Caco-2 (cell line): Measurements from ENCODE around the gene PCSK5. TPM values are rescaled to one million over a fixed set of nuclear protein-coding genes. Genes with fewer than 3 reads are reported as not detected.

ENCODE experiments used
- BruUV-seq: library from RNA; stranded (reverse); fragments of 400-500 nt; replicated peaks from 2 replicates; lab custom pipeline; 2021; lab: Mats Ljungman, UMichigan
- CTCF ChIA-PET: fragments of 300-600 bp; sonication (Branson Sonifier 250); formaldehyde crosslinking; loops from one replicate; lab custom pipeline; 2022; ENCODE audit warnings: antibody characterized with exemption; lab: Charles Lee
- POLR2A ChIA-PET: fragments of 300-600 bp; sonication (Branson Sonifier 250); formaldehyde crosslinking; loops from one replicate; lab custom pipeline; 2022; ENCODE audit warnings: antibody characterized with exemption; lab: Charles Lee
- DNase-seq, 2 experiments: peaks; one replicate each; pipeline versions ENCODE4 v3.0.0 to v3.0.0-alpha.2; 2020 to 2022
- H3K27me3 ChIP-seq: replicated peaks from 2 replicates; pipeline ENCODE4 v1.6.0; 2011; ENCODE audit warnings: low read length; ENCODE audit not compliant: control insufficient read depth, insufficient read depth
- H3K36me3 ChIP-seq: 2 replicates; pipeline ENCODE4 v1.5.1; 2011; ENCODE audit warnings: low read length; ENCODE audit not compliant: control insufficient read depth, insufficient read depth
- H3K4me1 ChIP-seq: fragments of 250-450 bp; sonication (Bioruptor Pico); 2 replicates; pipeline ENCODE4 v1.5.1; 2020; ENCODE audit warnings: mild to moderate bottlenecking
- H3K4me3 ChIP-seq: 2 replicates; pipeline ENCODE4 v1.5.1; 2011; ENCODE audit warnings: low read depth, mild to moderate bottlenecking, control low read depth, low read length
- H3K9me3 ChIP-seq: fragments of 250-450 bp; sonication (Bioruptor Pico); 2 replicates; pipeline ENCODE4 v1.5.1; 2020; ENCODE audit warnings: mild to moderate bottlenecking, moderate library complexity
- H3K27ac Mint-ChIP-seq: one replicate; pipeline ENCODE4 v1.8.0; 2022; ENCODE audit warnings: mixed read lengths; ENCODE audit not compliant: unreplicated experiment
- H3K27me3 Mint-ChIP-seq: one replicate; pipeline ENCODE4 v1.8.0; 2022; ENCODE audit warnings: mixed read lengths; ENCODE audit not compliant: insufficient read depth, unreplicated experiment
- H3K36me3 Mint-ChIP-seq: one replicate; pipeline ENCODE4 v1.8.0; 2022; ENCODE audit warnings: mild to moderate bottlenecking, mixed read lengths; ENCODE audit not compliant: insufficient read depth, unreplicated experiment
- H3K4me1 Mint-ChIP-seq: one replicate; pipeline ENCODE4 v1.8.0; 2022; ENCODE audit warnings: low read depth, mixed read lengths; ENCODE audit not compliant: unreplicated experiment
- H3K4me3 Mint-ChIP-seq: one replicate; pipeline ENCODE4 v1.8.0; 2022; ENCODE audit warnings: mild to moderate bottlenecking, moderate library complexity, mixed read lengths; ENCODE audit not compliant: unreplicated experiment
- H3K9me3 Mint-ChIP-seq: one replicate; pipeline ENCODE4 v1.8.0; 2022; ENCODE audit warnings: mixed read lengths; ENCODE audit not compliant: unreplicated experiment
- intact Hi-C: fragments of 100-400 bp; cut with micrococcal nuclease; formaldehyde crosslinking; loops from one replicate; pipeline ENCODE4 v1.10.0; 2022; ENCODE audit not compliant: unreplicated experiment
- total RNA-seq: library from RNA; stranded (reverse); gene quantifications from 2 replicates; pipeline ENCODE4 v1.2.3, GENCODE V29; 2022
- TF ChIP-seq, protein P1 (sequence below), 2 experiments: fragments of 200-600 bp in 1 of 2; IDR thresholded peaks; 1 replicate in 1 of 2; 2 replicates in 1 of 2; pipeline versions ENCODE4 v1.5.1 to v1.8.0; 2011 to 2022; ENCODE audit warnings: antibody characterized with exemption in 1 of 2, control low read depth in 1 of 2, inconsistent platforms in 1 of 2, low read depth in 1 of 2, low read length in 1 of 2, mild to moderate bottlenecking in 1 of 2, moderate library complexity in 1 of 2; ENCODE audit not compliant: insufficient read depth in 1 of 2, severe bottlenecking in 1 of 2, unreplicated experiment in 1 of 2

Gene PCSK5
- total RNA-seq, 1 experiment from 2014 or later: 10.9 TPM

DNA sequence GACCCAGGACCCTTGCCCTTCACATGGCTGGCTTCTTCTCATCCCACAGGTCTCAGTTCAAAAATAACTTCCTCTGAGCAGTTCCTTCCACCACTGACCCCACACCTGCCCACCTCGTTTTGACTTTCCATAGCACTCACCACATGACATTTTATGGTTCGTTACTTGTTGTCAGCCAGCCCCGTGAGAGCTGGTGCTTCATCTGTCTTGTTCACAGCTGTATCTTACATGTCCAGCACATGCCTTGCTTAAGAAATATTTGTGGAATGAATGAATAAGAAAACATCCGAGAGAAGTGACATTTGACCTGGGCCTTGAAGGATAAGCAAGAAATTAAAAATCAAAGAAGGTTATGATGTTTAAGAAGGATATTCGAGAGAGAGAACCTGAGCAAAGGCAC, 309.8 kb downstream of the PCSK5 start:
- Mint-ChIP-seq H3K27ac (no peak overlapping the region), H3K4me3 (no peak overlapping the region), H3K9me3 (no peaks in the 10 kb centered on the region), H3K4me1 (no peaks in the 10 kb centered on the region), H3K27me3 (no peaks in the 10 kb centered on the region), H3K36me3 (peaks cover 6% of the 10 kb centered on the region)
- no peak for DNase-seq
- no peaks in the 10 kb centered on the region for H3K4me1 ChIP-seq
- TF ChIP-seq, protein P1, sequence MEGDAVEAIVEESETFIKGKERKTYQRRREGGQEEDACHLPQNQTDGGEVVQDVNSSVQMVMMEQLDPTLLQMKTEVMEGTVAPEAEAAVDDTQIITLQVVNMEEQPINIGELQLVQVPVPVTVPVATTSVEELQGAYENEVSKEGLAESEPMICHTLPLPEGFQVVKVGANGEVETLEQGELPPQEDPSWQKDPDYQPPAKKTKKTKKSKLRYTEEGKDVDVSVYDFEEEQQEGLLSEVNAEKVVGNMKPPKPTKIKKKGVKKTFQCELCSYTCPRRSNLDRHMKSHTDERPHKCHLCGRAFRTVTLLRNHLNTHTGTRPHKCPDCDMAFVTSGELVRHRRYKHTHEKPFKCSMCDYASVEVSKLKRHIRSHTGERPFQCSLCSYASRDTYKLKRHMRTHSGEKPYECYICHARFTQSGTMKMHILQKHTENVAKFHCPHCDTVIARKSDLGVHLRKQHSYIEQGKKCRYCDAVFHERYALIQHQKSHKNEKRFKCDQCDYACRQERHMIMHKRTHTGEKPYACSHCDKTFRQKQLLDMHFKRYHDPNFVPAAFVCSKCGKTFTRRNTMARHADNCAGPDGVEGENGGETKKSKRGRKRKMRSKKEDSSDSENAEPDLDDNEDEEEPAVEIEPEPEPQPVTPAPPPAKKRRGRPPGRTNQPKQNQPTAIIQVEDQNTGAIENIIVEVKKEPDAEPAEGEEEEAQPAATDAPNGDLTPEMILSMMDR (IDR thresholded peaks at IDR 0.05; ENCODE audit: insufficient read depth in 1 of 2, low read depth in 1 of 2, low read length in 1 of 2, severe bottlenecking in 1 of 2, unreplicated experiment in 1 of 2): no peak
- H3K27me3 ChIP-seq: no peaks in the 10 kb centered on the region
- no peaks in the 10 kb centered on the region for H3K36me3 ChIP-seq
- BruUV-seq: no TSS peak
- no peaks in the 10 kb centered on the region for H3K9me3 ChIP-seq
- POLR2A ChIA-PET: no interaction called here
- no peak overlapping the region for H3K4me3 ChIP-seq
- intact Hi-C loops: no loop called here
- CTCF ChIA-PET: no interaction called here

DNA sequence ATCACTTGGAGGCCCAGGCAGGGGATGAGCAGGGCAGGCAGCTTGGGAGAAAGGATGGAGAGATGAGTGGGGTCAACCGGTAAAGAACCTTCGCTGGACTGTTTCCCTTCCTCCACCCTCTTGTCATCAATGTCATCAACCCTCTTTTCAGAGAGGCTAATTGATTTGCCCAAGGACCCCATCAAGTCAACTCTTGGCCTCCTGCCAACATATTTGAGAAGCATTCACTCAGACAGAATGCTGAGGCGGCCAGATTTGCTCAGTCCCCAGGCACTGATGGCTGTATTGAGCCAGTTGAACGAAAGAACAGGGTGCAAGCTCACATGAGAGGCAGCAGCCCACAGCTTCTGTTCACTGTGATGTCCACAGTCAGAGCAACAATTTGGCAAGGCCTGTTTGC, 310.3 kb downstream of the PCSK5 start:
- Mint-ChIP-seq H3K36me3 (peaks cover 6% of the 10 kb centered on the region), H3K4me3 (no peak overlapping the region), H3K4me1 (no peaks in the 10 kb centered on the region), H3K27ac (no peak overlapping the region), H3K27me3 (no peaks in the 10 kb centered on the region), H3K9me3 (no peaks in the 10 kb centered on the region)
- Histone ChIP-seq H3K4me1 (no peaks in the 10 kb centered on the region), H3K36me3 (no peaks in the 10 kb centered on the region), H3K27me3 (no peaks in the 10 kb centered on the region), H3K4me3 (no peak overlapping the region), H3K9me3 (no peaks in the 10 kb centered on the region)
- intact Hi-C loops: no loop called here
- TF ChIP-seq, protein P1 (IDR thresholded peaks at IDR 0.05; ENCODE audit: insufficient read depth in 1 of 2, low read depth in 1 of 2, low read length in 1 of 2, severe bottlenecking in 1 of 2, unreplicated experiment in 1 of 2): no peak
- ChIA-PET POLR2A (no interaction called here), CTCF (no interaction called here)
- DNase-seq: no peak
- no TSS peak for BruUV-seq

DNA sequence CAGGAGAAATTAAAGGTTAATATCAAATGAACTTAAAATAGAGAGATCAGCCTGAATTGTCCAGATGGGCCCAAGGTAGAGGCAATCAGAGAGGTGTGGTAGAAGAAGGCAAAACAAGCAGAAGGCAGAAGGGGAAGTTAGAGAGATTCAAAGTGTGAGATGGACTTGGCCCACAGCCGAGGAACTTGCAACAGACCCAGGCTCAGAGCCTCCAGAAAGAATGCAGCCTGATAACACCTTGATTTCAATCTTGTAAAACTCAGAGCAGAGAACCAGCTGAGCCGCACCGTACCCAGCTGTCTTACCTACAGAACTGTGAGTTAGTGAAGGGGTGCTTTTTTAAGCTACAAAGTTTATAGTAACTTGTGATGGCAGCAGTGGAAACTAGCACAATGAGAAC, 312.9 kb downstream of the PCSK5 start:
- Mint-ChIP-seq H3K36me3 (peaks cover 6% of the 10 kb centered on the region), H3K4me1 (no peaks in the 10 kb centered on the region), H3K27me3 (no peaks in the 10 kb centered on the region), H3K27ac (no peak overlapping the region), H3K4me3 (no peak overlapping the region), H3K9me3 (no peaks in the 10 kb centered on the region)
- BruUV-seq: no TSS peak
- H3K27me3 ChIP-seq: no peaks in the 10 kb centered on the region
- TF ChIP-seq, protein P1 (IDR thresholded peaks at IDR 0.05; ENCODE audit: insufficient read depth in 1 of 2, low read depth in 1 of 2, low read length in 1 of 2, severe bottlenecking in 1 of 2, unreplicated experiment in 1 of 2): no peak
- no peak overlapping the region for H3K4me3 ChIP-seq
- intact Hi-C loops: no loop called here
- no peak for DNase-seq
- no peaks in the 10 kb centered on the region; the same call in 1 of the 2 replicates for H3K4me1 ChIP-seq
- no peaks in the 10 kb centered on the region for H3K36me3 ChIP-seq
- CTCF ChIA-PET: no interaction called here
- POLR2A ChIA-PET: no interaction called here
- H3K9me3 ChIP-seq: no peaks in the 10 kb centered on the region
